K562 (cell line): ENCODE results near the gene MIDN. TPM values are rescaled to one million over a fixed set of nuclear protein-coding genes. Genes with fewer than 3 reads are reported as not detected.

Experiments
- ATAC-seq: fragments of 200-7000 bp; cut with Tn5 transposase; 3 replicates; pipeline ENCODE4 v1.9.1; 2020; ENCODE audit warnings: moderate library complexity
- BruUV-seq: library from RNA; stranded (reverse); fragments of 400-500 nt; replicated peaks from 2 replicates; lab custom pipeline; 2021; lab: Mats Ljungman, UMichigan
- CTCF ChIA-PET: fragments of 300-600 bp; formaldehyde crosslinking; extraction: SDS; loops from one replicate; lab custom pipeline; 2021; ENCODE audit warnings: low intra/inter-chr PET ratio; lab: Yijun Ruan, JAX
- POLR2A ChIA-PET: fragments of 300-600, 350-650 bp; sonication (Branson Sonifier 250); formaldehyde crosslinking; extraction: SDS; loops from one replicate; lab custom pipeline; 2021; ENCODE audit warnings: antibody characterized with exemption, inconsistent platforms; lab: Yijun Ruan, JAX
- DNase-seq, 4 experiments: peaks; one replicate each; pipeline versions ENCODE4 v3.0.0 to v3.0.0-alpha.2; 2011 to 2018; ENCODE audit warnings: low spot score in 3 of 4, mixed read lengths in 3 of 4; ENCODE audit errors: extremely low read depth in 1 of 4
- FAIRE-seq: peaks from 2 replicates; lab custom pipeline; 2011; peaks lifted over from hg19 to GRCh38; lab: Jason Lieb, UNC
- H2AFZ ChIP-seq: 2 replicates; pipeline ENCODE4 v1.6.0; 2011; ENCODE audit warnings: low read depth, low read length, control low read depth, inconsistent platforms
- H3K27ac ChIP-seq: fragments of 200-600 bp; 3 replicates; pipeline ENCODE4 v1.8.0; 2011; ENCODE audit warnings: low read depth, mild to moderate bottlenecking, control low read depth, inconsistent platforms, low read length, moderate library complexity, mixed read lengths; ENCODE audit errors: extremely low read depth
- H3K27me3 ChIP-seq, 2 experiments: fragments of 300-600 bp in 1 of 2; 2 replicates in 1 of 2; 3 replicates in 1 of 2; pipeline versions ENCODE4 v1.6.0 to v1.8.0; 2011; ENCODE audit warnings: inconsistent platforms in 2 of 2, low read length in 2 of 2, mild to moderate bottlenecking in 1 of 2, mixed read lengths in 1 of 2, moderate library complexity in 1 of 2; ENCODE audit not compliant: control insufficient read depth in 2 of 2, insufficient read depth in 2 of 2
- H3K36me3 ChIP-seq: fragments of 300-600 bp; 3 replicates; pipeline ENCODE4 v1.8.0; 2011; ENCODE audit warnings: mild to moderate bottlenecking, low read length, inconsistent platforms; ENCODE audit not compliant: control insufficient read depth, insufficient read depth
- H3K4me1 ChIP-seq, 2 experiments: fragments of 200-600 bp in 1 of 2; replicated peaks in 1 of 2; 2 replicates in 1 of 2; 3 replicates in 1 of 2; pipeline versions ENCODE4 v1.5.1 to v1.8.0; 2011; ENCODE audit warnings: inconsistent platforms in 2 of 2, low read length in 2 of 2, mild to moderate bottlenecking in 1 of 2, mixed read lengths in 1 of 2, moderate library complexity in 1 of 2; ENCODE audit not compliant: control insufficient read depth in 2 of 2, insufficient read depth in 2 of 2
- H3K4me2 ChIP-seq: 2 replicates; pipeline ENCODE4 v1.6.1; 2011; ENCODE audit warnings: low read length, control low read depth, inconsistent platforms, mixed read lengths; ENCODE audit not compliant: insufficient read depth
- H3K4me3 ChIP-seq: fragments of 200-600 bp; sonication (generic), shearing (Covaris generic); 2 replicates; pipeline ENCODE4 v1.5.1; 2016; ENCODE audit warnings: control low read depth, inconsistent platforms
- H3K79me2 ChIP-seq: fragments of 200-600 bp; 3 replicates; pipeline ENCODE4 v1.8.0; 2011; ENCODE audit warnings: low read length, inconsistent platforms; ENCODE audit not compliant: control insufficient read depth, insufficient read depth
- H3K9ac ChIP-seq, 2 experiments: 2 replicates each; pipeline versions ENCODE4 v1.6.0 to v1.6.1; 2011; ENCODE audit warnings: low read depth in 2 of 2, low read length in 2 of 2, control low read depth in 1 of 2, inconsistent platforms in 1 of 2, mild to moderate bottlenecking in 1 of 2, mixed read lengths in 1 of 2; ENCODE audit not compliant: insufficient read depth in 1 of 2
- H3K9me1 ChIP-seq: one replicate; pipeline ENCODE4 v1.6.0; 2011; ENCODE audit warnings: inconsistent platforms, mild to moderate bottlenecking, low read length, moderate library complexity; ENCODE audit not compliant: control insufficient read depth, insufficient read depth
- H3K9me3 ChIP-seq: replicated peaks from 2 replicates; pipeline ENCODE4 v1.5.1; 2011; ENCODE audit warnings: low read depth, low read length, inconsistent platforms; ENCODE audit not compliant: control insufficient read depth, insufficient read depth
- H4K20me1 ChIP-seq: replicated peaks from 2 replicates; pipeline ENCODE4 v1.6.1; 2011; ENCODE audit warnings: low read length, inconsistent platforms, mixed read lengths; ENCODE audit not compliant: control insufficient read depth, insufficient read depth
- AFF4 ChIP-seq: sonication (generic); formaldehyde crosslinking; IDR thresholded peaks from 2 replicates; pipeline ENCODE4 v1.8.0; 2023; ENCODE audit warnings: mild to moderate bottlenecking, missing genetic modification reagents
- HMGXB4 ChIP-seq: sonication (generic); formaldehyde crosslinking; IDR thresholded peaks from 2 replicates; pipeline ENCODE4 v1.8.1; 2023; ENCODE audit warnings: mild to moderate bottlenecking, missing genetic modification reagents
- NFE2 ChIP-seq: IDR thresholded peaks from 2 replicates; pipeline ENCODE4 v1.6.1; 2014; ENCODE audit warnings: antibody characterized with exemption, low read depth
- PPARD ChIP-seq: fragments of 250-450 bp; sonication (Bioruptor Pico); IDR thresholded peaks from 2 replicates; pipeline ENCODE4 v1.8.0; 2022; ENCODE audit warnings: inconsistent platforms, mild to moderate bottlenecking, moderate library complexity
- SUPT5H ChIP-seq: fragments of 450-650 bp; IDR thresholded peaks from 2 replicates; pipeline ENCODE4 v1.6.1; 2016
- ZHX1 ChIP-seq: fragments of 150-350 bp; conservative IDR thresholded peaks from 2 replicates; pipeline ENCODE4 v1.6.1; 2014; ENCODE audit warnings: low read length
- ZNF134 ChIP-seq: fragments of 250-450 bp; sonication (Bioruptor Pico); conservative IDR thresholded peaks from 2 replicates; pipeline ENCODE4 v1.4.0; 2020
- WGBS: fragments of 100-300 bp; shearing (Covaris generic); methylation state at CpG from one replicate; pipeline ENCODE4 v1.1.6; 2016; ENCODE audit warnings: low coverage, mixed read lengths; ENCODE audit not compliant: insufficient coverage; ENCODE audit errors: missing lambda C conversion rate; 5-methylcytosine and 5-hydroxymethylcytosine counted together
- in situ Hi-C: fragments of 300-500 bp; cut with MboI; formaldehyde crosslinking; loops from 4 replicates; pipeline ENCODE4 v1.15.0; 2018; ENCODE audit warnings: inconsistent platforms, mixed read lengths
- intact Hi-C: fragments of 100-400 bp; cut with micrococcal nuclease; formaldehyde crosslinking; loops from 2 replicates; pipeline ENCODE4 v1.14.2; 2022
- polyA plus RNA-seq, 8 experiments: library from polyadenylated mRNA; depleted of rRNA in 4 of 8; stranded (reverse) in 5 of 8; unstranded in 3 of 8; fragments of >200 nt; fragmentation: Nextera tagmentation in 2 of 8; fragmentation: Illumina TruSeq in 1 of 8; extraction: Ambion mirVana in 2 of 8; extraction: Trizol in 1 of 8; gene quantifications; 2 replicates each; pipeline versions ENCODE4 v1.2.1 to v1.2.3, GENCODE V29; 2011 to 2014; ENCODE audit warnings: inconsistent platforms in 1 of 8, missing spikeins in 1 of 8
- total RNA-seq, 7 experiments: library from RNA; depleted of rRNA in 6 of 7; stranded (reverse); fragments of >200 nt in 6 of 7; fragmentation: Illumina TruSeq in 2 of 7; extraction: Trizol in 2 of 7; gene quantifications; 2 replicates each; pipeline versions ENCODE4 v1.2.1 to v1.2.3, GENCODE V29; 2011 to 2021; ENCODE audit warnings: low replicate concordance in 1 of 7
- TF ChIP-seq, protein P1 (sequence below): sonication (generic); formaldehyde crosslinking; IDR thresholded peaks from 2 replicates; pipeline ENCODE4 v1.8.1; 2023; ENCODE audit warnings: mild to moderate bottlenecking, missing genetic modification reagents

MIDN gene
- total and polyA plus RNA-seq, 9 of the 15 experiments (the other 6 are each of a cell fraction or from before 2014, with no cell fraction given): 0.17 to 120 (median 10.1) TPM

DNA sequence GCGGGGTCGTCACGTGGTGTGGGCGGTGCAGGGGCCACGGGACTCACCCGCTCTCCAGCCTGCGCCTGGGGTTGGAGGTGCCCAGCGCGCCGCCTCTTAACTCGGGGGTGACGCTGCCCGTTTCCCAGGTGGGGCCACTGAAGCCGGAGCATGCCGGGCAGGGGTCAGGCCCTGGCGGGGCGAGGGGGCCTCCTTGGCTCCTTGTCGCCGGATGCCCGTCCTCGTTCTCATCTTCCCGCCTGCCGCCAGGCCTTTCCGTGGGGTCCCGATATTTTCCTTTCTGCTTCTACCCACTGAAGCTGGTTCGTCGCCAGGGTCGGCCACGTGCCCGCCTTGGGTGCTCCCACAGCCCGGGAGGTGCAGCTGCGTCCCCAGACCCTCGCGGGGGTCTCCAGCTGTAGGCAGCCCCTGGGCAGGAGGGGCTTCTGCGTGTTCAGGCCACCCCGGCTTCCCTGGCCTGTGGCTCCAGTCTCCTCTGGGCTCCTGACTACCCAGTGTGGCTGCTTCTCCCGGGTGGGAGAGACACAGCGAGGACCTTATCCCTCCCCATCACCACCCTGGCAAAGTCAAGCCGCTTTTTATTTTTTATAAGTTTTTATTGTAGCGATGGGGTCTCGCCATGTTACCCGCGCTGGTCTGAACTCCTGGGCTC is 27.7 kb downstream of the MIDN start:
- ATAC-seq (no peak), FAIRE-seq (no peak), DNase-seq (no peak)
- H3K9me3 ChIP-seq: no peaks in the 10 kb centered on the region
- ChIA-PET CTCF (interaction anchor here (0.7 kb wide), 1 partner anchor 49 kb away, joined by 3 read pairs; no protein-coding TSS in a partner anchor), POLR2A (interaction anchor here (0.7 to 1.4 kb wide), 3 partner anchors 9 to 165 kb away, joined by 3 to 5 read pairs (median 3); no protein-coding TSS in a partner anchor)
- H3K9me1 ChIP-seq: no peaks in the 10 kb centered on the region
- peak overlapping the region; percentile 62; the same call in 1 of the 2 replicates for H2AFZ ChIP-seq
- in situ Hi-C loops: loop anchor here (5.0 kb wide), 1 partner anchor 106 kb away; the partner anchor contains the start of gene NDUFS7
- H3K4me3 ChIP-seq: peak overlapping the region; percentile 68
- BruUV-seq: no TSS peak
- peak overlapping the region; percentile 92 for H3K27ac ChIP-seq
- 1% methylated on average over 39 of the region's 43 CpGs for WGBS
- H3K79me2 ChIP-seq: peaks cover 58% of the 10 kb centered on the region
- H4K20me1 ChIP-seq: peaks cover 23% of the 10 kb centered on the region
- intact Hi-C loops: loop anchor here (10.0 kb wide), 1 partner anchor 169 kb away; no protein-coding TSS in a partner anchor
- H3K36me3 ChIP-seq: peaks cover 80% of the 10 kb centered on the region
- no peaks in the 10 kb centered on the region for H3K27me3 ChIP-seq
- peak overlapping the region; percentile 88 for H3K4me2 ChIP-seq
- peak overlapping the region; percentile 90 to 92 for H3K9ac ChIP-seq
- peaks cover 47 to 94% of the 10 kb centered on the region in 2 experiments for H3K4me1 ChIP-seq
- TF ChIP-seq HMGXB4 (CRISPR knock-in tag) (no peak; the same call in 1 of the 2 replicates), ZHX1 (no peak), PPARD (no peak), SUPT5H (peak; percentile 63), AFF4 (CRISPR knock-in tag) (0 out of 2 replicates have a peak, but pooled peaks have one; percentile 79), NFE2 (0 out of 2 replicates have a peak, but pooled peaks have one; percentile 2), ZNF134 (CRISPR knock-in tag) (no peak)
- TF ChIP-seq, protein P1, sequence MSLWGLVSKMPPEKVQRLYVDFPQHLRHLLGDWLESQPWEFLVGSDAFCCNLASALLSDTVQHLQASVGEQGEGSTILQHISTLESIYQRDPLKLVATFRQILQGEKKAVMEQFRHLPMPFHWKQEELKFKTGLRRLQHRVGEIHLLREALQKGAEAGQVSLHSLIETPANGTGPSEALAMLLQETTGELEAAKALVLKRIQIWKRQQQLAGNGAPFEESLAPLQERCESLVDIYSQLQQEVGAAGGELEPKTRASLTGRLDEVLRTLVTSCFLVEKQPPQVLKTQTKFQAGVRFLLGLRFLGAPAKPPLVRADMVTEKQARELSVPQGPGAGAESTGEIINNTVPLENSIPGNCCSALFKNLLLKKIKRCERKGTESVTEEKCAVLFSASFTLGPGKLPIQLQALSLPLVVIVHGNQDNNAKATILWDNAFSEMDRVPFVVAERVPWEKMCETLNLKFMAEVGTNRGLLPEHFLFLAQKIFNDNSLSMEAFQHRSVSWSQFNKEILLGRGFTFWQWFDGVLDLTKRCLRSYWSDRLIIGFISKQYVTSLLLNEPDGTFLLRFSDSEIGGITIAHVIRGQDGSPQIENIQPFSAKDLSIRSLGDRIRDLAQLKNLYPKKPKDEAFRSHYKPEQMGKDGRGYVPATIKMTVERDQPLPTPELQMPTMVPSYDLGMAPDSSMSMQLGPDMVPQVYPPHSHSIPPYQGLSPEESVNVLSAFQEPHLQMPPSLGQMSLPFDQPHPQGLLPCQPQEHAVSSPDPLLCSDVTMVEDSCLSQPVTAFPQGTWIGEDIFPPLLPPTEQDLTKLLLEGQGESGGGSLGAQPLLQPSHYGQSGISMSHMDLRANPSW (CRISPR knock-in tag): no peak
